GM11168 (cell line): ENCODE data around the gene MRPL40.

Experiments used
- in situ Hi-C: fragments of 300-500 bp; cut with MboI; formaldehyde crosslinking; loops from one replicate; pipeline ENCODE4 v1.12.0; 2022; ENCODE audit warnings: low sequenced_read_pairs; ENCODE audit not compliant: unreplicated experiment

The MRPL40 gene

GRCh38 chr22:19478901-19479354, 46.6 kb downstream of the MRPL40 start, which contains the start of gene UFD1:
TSS of gene UFD1 (minus strand) at chr22:19479193. CDS start at chr22:19479085, 108 bp downstream.
- in situ Hi-C loops = no loop called here

DNA sequence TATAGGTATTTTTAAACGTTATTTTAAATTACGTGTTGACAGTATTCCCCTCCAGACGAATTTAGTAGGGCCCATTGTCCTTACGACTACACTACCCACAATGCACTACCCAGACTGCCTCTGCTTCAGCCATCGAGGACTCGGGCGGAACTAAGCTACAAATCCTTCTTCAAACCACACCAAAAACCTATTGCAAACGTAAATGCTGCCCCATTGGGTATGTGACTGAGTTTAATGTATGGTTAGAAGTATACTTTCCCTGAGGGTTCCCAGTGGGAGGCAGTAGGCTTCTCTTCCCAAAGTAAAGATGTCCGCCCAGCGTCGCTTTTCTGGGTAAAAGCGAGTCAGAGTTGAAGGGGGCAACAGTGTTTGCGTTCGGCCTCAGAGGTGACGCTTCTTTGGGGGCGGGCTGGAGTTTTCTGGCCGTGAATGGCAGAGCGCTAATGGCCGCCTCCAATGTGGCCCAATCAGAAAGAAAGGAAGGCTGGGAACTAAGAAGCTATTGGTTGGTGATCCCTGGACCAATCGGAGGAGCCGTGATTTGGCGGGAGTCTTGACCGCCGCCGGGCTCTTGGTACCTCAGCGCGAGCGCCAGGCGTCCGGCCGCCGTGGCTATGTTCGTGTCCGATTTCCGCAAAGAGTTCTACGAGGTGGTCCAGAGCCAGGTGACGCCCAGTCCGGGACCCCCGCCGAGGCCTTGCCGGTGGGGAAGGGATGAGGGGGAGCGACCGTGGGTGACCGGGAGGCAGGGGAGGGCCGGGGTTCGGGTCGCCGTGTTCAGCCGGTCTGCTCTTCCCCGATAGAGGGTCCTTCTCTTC, 47.2 kb downstream of the MRPL40 start, which contains the start of gene CDC45:
CDC45 (plus strand) TSS at position 566 of the 818 bp plus-strand sequence; CDS start at position 615, 49 bp downstream.
- in situ Hi-C loops = no loop called here

DNA sequence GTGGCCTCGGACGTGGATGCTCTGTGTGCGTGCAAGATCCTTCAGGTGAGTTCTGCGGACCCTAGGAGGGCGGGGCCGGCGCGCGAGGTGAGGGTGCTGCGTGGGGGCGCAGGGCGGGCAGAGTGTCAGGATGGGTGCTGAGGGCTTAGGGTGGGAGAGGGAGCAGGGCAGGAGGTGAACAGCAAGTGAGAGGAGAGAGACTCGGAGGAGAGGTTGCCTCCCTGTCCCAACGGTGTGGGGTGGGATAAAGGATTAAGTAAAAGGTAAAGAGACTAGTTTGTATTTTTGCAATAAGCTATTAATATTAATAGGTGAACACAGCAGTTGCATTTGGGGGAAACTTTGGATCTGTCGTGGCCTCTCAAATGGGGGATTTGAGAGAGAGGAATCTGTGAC, 47.8 kb downstream of the MRPL40 start:
- in situ Hi-C loops = no loop called here

DNA sequence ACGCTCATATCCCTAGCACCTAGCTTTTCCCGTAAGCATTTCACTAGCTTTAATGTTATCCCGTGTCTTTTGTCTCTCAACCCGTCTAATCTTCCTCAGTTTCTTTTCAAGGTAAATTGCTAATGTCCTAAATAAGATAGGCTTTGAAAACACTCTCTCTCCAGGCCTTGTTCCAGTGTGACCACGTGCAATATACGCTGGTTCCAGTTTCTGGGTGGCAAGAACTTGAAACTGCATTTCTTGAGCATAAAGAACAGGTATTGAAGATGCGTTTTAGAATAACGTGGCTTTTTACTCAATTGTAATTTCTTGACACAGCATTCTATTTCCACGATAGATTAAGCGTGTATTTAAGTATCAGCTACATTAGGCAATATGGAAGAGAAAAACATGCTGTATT, 48.4 kb downstream of the MRPL40 start:
- in situ Hi-C loops = no loop called here

DNA sequence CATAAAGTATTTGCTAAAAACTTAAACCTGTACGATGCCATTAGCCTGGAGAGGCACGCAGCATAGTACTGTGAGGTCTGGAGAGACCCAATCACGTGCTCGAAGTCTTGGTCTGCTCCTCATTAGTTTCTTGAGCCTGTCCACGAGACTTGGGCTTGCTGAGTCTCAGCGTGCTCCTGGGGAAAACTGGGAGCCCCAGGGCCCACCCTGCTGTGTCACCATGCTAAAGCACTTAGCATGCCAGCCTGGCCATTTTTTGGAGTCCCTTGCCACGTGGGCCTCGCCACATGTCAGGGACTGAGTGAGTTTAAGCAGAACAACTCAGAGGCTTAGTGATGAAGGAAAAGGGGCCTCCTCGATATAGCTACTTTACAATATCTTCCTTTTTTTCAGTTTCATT, 50.0 kb downstream of the MRPL40 start:
- in situ Hi-C loops = no loop called here

DNA sequence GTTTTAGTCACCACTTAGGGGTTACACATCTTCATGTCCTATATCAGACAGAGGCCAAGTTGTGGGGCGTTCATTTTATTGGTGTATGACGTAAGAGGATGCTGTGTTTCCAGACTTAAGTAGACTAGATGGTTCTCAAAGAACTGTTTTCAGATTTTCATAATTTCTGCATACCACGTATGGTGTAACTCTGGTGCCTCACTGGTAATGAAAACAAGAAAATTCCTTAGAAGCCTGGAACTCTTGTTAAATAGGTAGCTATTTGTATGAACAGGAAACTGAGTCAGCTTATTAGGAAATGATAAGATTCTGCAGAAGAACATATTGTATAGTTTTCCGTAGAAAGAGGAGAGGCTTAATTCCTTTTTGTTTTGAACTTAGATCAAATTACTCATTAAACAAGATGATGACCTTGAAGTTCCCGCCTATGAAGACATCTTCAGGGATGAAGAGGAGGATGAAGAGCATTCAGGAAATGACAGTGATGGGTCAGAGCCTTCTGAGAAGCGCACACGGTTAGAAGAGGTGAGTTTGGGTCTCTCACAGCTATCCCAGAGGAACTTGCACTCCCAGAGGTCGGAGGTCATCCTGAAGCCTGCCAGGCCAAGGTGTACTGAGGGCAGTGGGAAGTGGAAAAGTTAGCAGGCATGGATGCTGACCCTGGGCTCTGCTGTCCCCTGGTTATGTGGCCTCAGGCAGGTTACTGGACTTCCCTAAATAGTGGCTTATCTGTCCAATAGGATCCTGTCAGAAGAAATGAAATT, 51.3 kb downstream of the MRPL40 start:
- in situ Hi-C loops = no loop called here
